HG03442 (cell line): ENCODE results near the gene SSBP3.

Source experiments
- ATAC-seq: cut with Tn5 transposase; IDR thresholded peaks from one replicate; pipeline ENCODE4 v1.9.1; 2021; ENCODE audit warnings: mild to moderate bottlenecking, moderate library complexity; ENCODE audit not compliant: unreplicated experiment

SSBP3 gene

GRCh38 chr1:54191525-54191924, 214.7 kb downstream of the SSBP3 start:
- ATAC-seq, result no peak

GRCh38 chr1:54190526-54190925, 215.7 kb downstream of the SSBP3 start:
- no peak for ATAC-seq

- no peak for ATAC-seq
Observed at GRCh38 chr1:54188291-54188690, 217.9 kb downstream of the SSBP3 start.

- ATAC-seq, result no peak
Observed at GRCh38 chr1:54186056-54186455, 220.1 kb downstream of the SSBP3 start.

- no peak for ATAC-seq
Observed at GRCh38 chr1:54180701-54181360, 225.4 kb downstream of the SSBP3 start.

- ATAC-seq, result no peak
Observed at GRCh38 chr1:54178296-54179070, 227.7 kb downstream of the SSBP3 start.

- no peak for ATAC-seq
Observed at GRCh38 chr1:54177726-54178125, 228.5 kb downstream of the SSBP3 start.

- no peak for ATAC-seq
Observed at GRCh38 chr1:54176621-54177327, 229.4 kb downstream of the SSBP3 start.
